ENCODE data around the gene RNF217.

- TF ChIP-seq POLR2A (IDR thresholded peaks at IDR 0.05) (no peak), POLR2AphosphoS5 (IDR thresholded peaks at IDR 0.05) (no peak)
- TF ChIP-seq, protein P1, sequence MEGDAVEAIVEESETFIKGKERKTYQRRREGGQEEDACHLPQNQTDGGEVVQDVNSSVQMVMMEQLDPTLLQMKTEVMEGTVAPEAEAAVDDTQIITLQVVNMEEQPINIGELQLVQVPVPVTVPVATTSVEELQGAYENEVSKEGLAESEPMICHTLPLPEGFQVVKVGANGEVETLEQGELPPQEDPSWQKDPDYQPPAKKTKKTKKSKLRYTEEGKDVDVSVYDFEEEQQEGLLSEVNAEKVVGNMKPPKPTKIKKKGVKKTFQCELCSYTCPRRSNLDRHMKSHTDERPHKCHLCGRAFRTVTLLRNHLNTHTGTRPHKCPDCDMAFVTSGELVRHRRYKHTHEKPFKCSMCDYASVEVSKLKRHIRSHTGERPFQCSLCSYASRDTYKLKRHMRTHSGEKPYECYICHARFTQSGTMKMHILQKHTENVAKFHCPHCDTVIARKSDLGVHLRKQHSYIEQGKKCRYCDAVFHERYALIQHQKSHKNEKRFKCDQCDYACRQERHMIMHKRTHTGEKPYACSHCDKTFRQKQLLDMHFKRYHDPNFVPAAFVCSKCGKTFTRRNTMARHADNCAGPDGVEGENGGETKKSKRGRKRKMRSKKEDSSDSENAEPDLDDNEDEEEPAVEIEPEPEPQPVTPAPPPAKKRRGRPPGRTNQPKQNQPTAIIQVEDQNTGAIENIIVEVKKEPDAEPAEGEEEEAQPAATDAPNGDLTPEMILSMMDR (IDR thresholded peaks at IDR 0.05) = no peak
These were observed 153.9 kb downstream of the RNF217 start for GRCh38 chr6:125116170-125116569.
